SU-DHL-6 (cell line): ENCODE results near the gene ZSWIM5.
"Not testable (repeated sequence)": the region's sequence is repeated elsewhere in the genome, so short reads cannot be mapped to it uniquely, and the experiment has no call there.

Source experiments
- H2AFZ ChIP-seq: fragments of 200-600 bp; sonication (generic); 2 replicates; pipeline ENCODE4 v1.6.1; 2014; ENCODE audit warnings: low read depth, mild to moderate bottlenecking, moderate library complexity, mixed read lengths, antibody characterized with exemption, low read length; ENCODE audit not compliant: severe bottlenecking
- H3F3A ChIP-seq: fragments of 200-600 bp; shearing (Covaris generic); 2 replicates; pipeline ENCODE4 v1.6.0; 2016; ENCODE audit warnings: antibody characterized with exemption, mild to moderate bottlenecking; ENCODE audit not compliant: insufficient read depth
- H3K27ac ChIP-seq: fragments of 200-600 bp; sonication (generic); 2 replicates; pipeline ENCODE4 v1.5.1; 2016; ENCODE audit warnings: low read depth, mild to moderate bottlenecking, low read length, moderate library complexity, mixed read lengths
- H3K27me3 ChIP-seq: fragments of 200-600 bp; sonication (generic), shearing (Covaris generic); 2 replicates; pipeline ENCODE4 v1.6.0; 2014; ENCODE audit warnings: mild to moderate bottlenecking, low read length
- H3K36me3 ChIP-seq: fragments of 200-600 bp; sonication (generic); 2 replicates; pipeline ENCODE4 v1.6.1; 2014; ENCODE audit warnings: mild to moderate bottlenecking, low read length, mixed read lengths
- H3K4me2 ChIP-seq: fragments of 300-600, 200-600 bp; shearing (Covaris generic), sonication (generic); 2 replicates; pipeline ENCODE4 v1.6.0; 2014; ENCODE audit warnings: low read length, low read depth, mild to moderate bottlenecking; ENCODE audit not compliant: poor library complexity, severe bottlenecking
- H3K4me3 ChIP-seq: fragments of 200-600 bp; sonication (generic); 2 replicates; pipeline ENCODE4 v1.5.1; 2014; ENCODE audit warnings: antibody characterized with exemption, low read length, mild to moderate bottlenecking, mixed read lengths; ENCODE audit not compliant: insufficient read depth, poor library complexity, severe bottlenecking
- H3K79me2 ChIP-seq: fragments of 200-600 bp; sonication (generic); 2 replicates; pipeline ENCODE4 v1.6.1; 2014; ENCODE audit warnings: mild to moderate bottlenecking, low read length, moderate library complexity; ENCODE audit not compliant: insufficient read depth
- H3K9ac ChIP-seq: fragments of 200-600 bp; sonication (generic); 2 replicates; pipeline ENCODE4 v1.7.0; 2014; ENCODE audit warnings: mild to moderate bottlenecking, low read length
- H3K9me2 ChIP-seq: fragments of 200-600 bp; sonication (generic); replicated peaks from 2 replicates; pipeline ENCODE4 v1.6.1; 2014; ENCODE audit warnings: low read length; ENCODE audit not compliant: insufficient read depth
- H3K9me3 ChIP-seq: fragments of 200-600 bp; sonication (generic); 2 replicates; pipeline ENCODE4 v1.6.1; 2014; ENCODE audit warnings: low read length, mixed read lengths; ENCODE audit not compliant: insufficient read depth
- H4K20me1 ChIP-seq: fragments of 200-600 bp; sonication (generic); 2 replicates; pipeline ENCODE4 v1.6.1; 2014; ENCODE audit warnings: low read depth, mild to moderate bottlenecking, antibody characterized with exemption, low read length, moderate library complexity, mixed read lengths
- CTCF ChIP-seq: fragments of 200-600 bp; sonication (generic); IDR thresholded peaks from one replicate; pipeline ENCODE4 v1.5.1; 2017; ENCODE audit warnings: antibody characterized with exemption, mild to moderate bottlenecking, low read length, moderate library complexity; ENCODE audit not compliant: insufficient read depth, poor library complexity, severe bottlenecking
- EZH2phosphoT487 ChIP-seq: fragments of 200-600 bp; sonication (generic), shearing (Covaris generic); conservative IDR thresholded peaks from 2 replicates; pipeline ENCODE4 v1.6.1; 2018; ENCODE audit warnings: mild to moderate bottlenecking, antibody characterized with exemption, low read length, moderate library complexity, mixed read lengths

Gene ZSWIM5

DNA sequence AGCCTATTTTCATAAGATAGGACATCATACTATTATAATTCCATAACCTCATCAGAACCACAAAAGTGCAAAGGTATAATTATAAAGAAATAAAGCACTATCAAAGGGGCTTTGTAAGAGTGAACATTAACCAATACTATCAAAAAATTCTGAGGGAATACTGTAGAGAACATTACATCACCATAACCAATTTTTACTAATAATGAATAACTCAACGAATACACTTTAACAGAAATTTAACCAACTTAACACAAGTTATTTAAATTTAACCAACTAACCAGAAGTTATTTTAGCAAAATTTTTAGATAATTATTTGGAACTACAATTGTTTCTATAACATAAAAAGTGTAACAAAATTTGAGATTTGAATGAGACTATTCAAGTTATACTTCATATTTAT is 34.8 kb downstream of the ZSWIM5 start:
- Histone ChIP-seq H3K27me3 (no peaks in the 10 kb centered on the region), H3K4me2 (no peak overlapping the region), H4K20me1 (no peaks in the 10 kb centered on the region), H3K9me3 (no peaks in the 10 kb centered on the region), H3K9ac (no peak overlapping the region), H3K36me3 (no peaks in the 10 kb centered on the region), H3K9me2 (no peaks in the 10 kb centered on the region), H3K4me3 (no peak overlapping the region), H3F3A (no peaks in the 10 kb centered on the region), H2AFZ (no peak overlapping the region), H3K79me2 (no peaks in the 10 kb centered on the region), H3K27ac (no peak overlapping the region)
- TF ChIP-seq EZH2phosphoT487 (no peak), CTCF (no peak)

GRCh38 chr1:45170151-45170742 is 36.2 kb downstream of the ZSWIM5 start:
- H3K36me3 ChIP-seq: no peaks in the 10 kb centered on the region
- no peak overlapping the region for H3K4me3 ChIP-seq
- H3F3A ChIP-seq: no peaks in the 10 kb centered on the region
- H3K79me2 ChIP-seq: no peaks in the 10 kb centered on the region
- H3K27me3 ChIP-seq: no peaks in the 10 kb centered on the region
- no peak overlapping the region for H2AFZ ChIP-seq
- H3K9me3 ChIP-seq: no peaks in the 10 kb centered on the region
- no peak overlapping the region for H3K27ac ChIP-seq
- no peak overlapping the region for H3K9ac ChIP-seq
- no peaks in the 10 kb centered on the region for H4K20me1 ChIP-seq
- no peak overlapping the region for H3K4me2 ChIP-seq
- H3K9me2 ChIP-seq: no peaks in the 10 kb centered on the region
- no peak for TF ChIP-seq EZH2phosphoT487
- TF ChIP-seq CTCF: no peak

DNA sequence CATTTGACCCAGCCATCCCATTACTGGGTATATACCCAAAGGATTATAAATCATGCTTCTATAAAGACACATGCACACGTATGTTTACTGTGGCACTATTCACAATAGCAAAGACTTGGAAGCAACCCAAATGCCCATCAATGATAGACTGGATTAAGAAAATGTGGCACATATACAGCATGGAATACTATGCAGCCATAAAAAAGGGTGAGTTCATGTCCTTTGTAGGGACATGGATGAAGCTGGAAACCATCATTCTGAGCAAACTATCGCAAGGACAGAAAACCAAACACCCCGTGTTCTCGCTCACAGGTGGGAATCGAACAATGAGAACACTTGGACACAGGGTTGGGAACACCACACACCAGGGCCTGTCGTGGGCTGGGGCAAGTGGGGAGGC is 38.5 kb downstream of the ZSWIM5 start:
- not testable (repeated sequence) for H2AFZ ChIP-seq, H3K9me2 ChIP-seq

DNA sequence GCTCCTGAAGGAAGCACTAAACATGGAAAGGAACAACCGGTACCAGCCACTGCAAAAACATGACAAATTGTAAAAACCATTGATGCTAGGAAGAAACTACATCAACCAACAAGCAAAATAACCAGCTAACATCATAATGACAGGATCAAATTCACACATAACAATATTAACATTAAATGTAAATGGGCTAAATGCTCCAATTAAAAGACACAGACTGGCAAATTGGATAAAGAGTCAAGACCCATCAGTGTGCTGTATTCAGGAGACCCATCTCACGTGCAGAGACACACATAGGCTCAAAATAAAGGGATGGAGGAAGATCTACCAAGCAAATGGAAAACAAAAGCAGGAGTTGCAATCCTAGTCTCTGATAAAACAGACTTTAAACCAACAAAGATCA is 42.1 kb downstream of the ZSWIM5 start:
- not testable (repeated sequence) for H2AFZ ChIP-seq, H3K9me2 ChIP-seq, H3F3A ChIP-seq

More for the DNA sequence above, 38.5 kb downstream of the ZSWIM5 start:
- H3K36me3 ChIP-seq, H3K4me3 ChIP-seq, H3F3A ChIP-seq, H4K20me1 ChIP-seq, H3K4me2 ChIP-seq, H3K27me3 ChIP-seq, H3K79me2 ChIP-seq, H3K9ac ChIP-seq, H3K27ac ChIP-seq, H3K9me3 ChIP-seq: not testable (repeated sequence)

DNA sequence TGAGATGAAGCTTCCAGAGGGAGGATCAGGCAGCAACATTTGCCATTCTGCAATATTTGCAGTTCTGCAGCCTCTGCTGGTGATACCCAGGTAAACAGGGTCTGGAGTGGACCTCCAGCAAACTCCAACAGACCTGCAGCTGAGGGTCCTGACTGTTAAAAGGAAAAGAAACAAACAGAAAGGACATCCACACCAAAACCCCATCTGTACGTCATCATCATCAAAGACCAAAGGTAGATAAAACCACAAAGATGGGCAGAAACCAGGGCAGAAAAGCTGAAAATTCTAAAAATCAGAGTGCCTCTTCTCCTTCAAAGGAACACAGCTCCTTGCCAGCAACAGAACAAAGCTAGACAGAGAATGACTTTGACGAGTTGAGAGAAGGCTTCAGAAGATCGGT is 43.3 kb downstream of the ZSWIM5 start:
- not testable (repeated sequence) for H3K36me3 ChIP-seq, H3K27ac ChIP-seq, H3F3A ChIP-seq, H3K4me3 ChIP-seq, H3K79me2 ChIP-seq, H4K20me1 ChIP-seq, H3K27me3 ChIP-seq, H3K4me2 ChIP-seq, H3K9ac ChIP-seq, H3K9me2 ChIP-seq, H3K9me3 ChIP-seq, H2AFZ ChIP-seq

More for the DNA sequence above, 42.1 kb downstream of the ZSWIM5 start:
- not testable (repeated sequence) for H4K20me1 ChIP-seq, H3K4me2 ChIP-seq, H3K9ac ChIP-seq, H3K79me2 ChIP-seq, H3K9me3 ChIP-seq, H3K27ac ChIP-seq, H3K4me3 ChIP-seq, H3K36me3 ChIP-seq, H3K27me3 ChIP-seq

- H3K36me3 ChIP-seq, H2AFZ ChIP-seq, H3K9me3 ChIP-seq, H3K4me2 ChIP-seq, H4K20me1 ChIP-seq, H3F3A ChIP-seq, H3K79me2 ChIP-seq, H3K9ac ChIP-seq, H3K27me3 ChIP-seq, H3K27ac ChIP-seq, H3K9me2 ChIP-seq, H3K4me3 ChIP-seq: not testable (repeated sequence)
Measured at GRCh38 chr1:45162041-45163035, 44.1 kb downstream of the ZSWIM5 start.
